Right ventricle myocardium superior (tissue), 1 donor: Measurements from ENCODE around the gene PYY. TPM values are rescaled to one million over a fixed set of nuclear protein-coding genes. Genes with fewer than 3 reads are reported as not detected.
"Not testable (repeated sequence)": the region's sequence is repeated elsewhere in the genome, so short reads cannot be mapped to it uniquely, and the experiment has no call there.

Experiments
- ATAC-seq: fragments of 200-7000 bp; cut with Tn5 transposase; one replicate; pipeline ENCODE4 v1.9.1; 2020; ENCODE audit warnings: mild to moderate bottlenecking; ENCODE audit not compliant: poor library complexity
- DNase-seq: peaks from one replicate; pipeline ENCODE4 v3.0.0-alpha.2; 2020
- intact Hi-C: fragments of 100-400 bp; cut with DNase I; formaldehyde crosslinking; loops from one replicate; pipeline ENCODE4 v1.11.2; 2022
- total RNA-seq: library from RNA; stranded (reverse); fragmentation: NEBNext Ultra II Directional; extraction: Animal tissue kit (Norgen Biotek cat#: 25700); gene quantifications from one replicate; pipeline ENCODE4 v1.2.1, GENCODE V29; 2021
- donor health status: DM: no; HTN: yes; CAD: no; lungs with severe emphysema.

The PYY gene
- total RNA-seq, 1 donor from 2014 or later = not detected

GRCh38 chr17:43952724-43953666 lies 745 bp downstream of the PYY start:
- ATAC-seq = no peak
- intact Hi-C loops = no loop called here
- DNase-seq = no peak

DNA sequence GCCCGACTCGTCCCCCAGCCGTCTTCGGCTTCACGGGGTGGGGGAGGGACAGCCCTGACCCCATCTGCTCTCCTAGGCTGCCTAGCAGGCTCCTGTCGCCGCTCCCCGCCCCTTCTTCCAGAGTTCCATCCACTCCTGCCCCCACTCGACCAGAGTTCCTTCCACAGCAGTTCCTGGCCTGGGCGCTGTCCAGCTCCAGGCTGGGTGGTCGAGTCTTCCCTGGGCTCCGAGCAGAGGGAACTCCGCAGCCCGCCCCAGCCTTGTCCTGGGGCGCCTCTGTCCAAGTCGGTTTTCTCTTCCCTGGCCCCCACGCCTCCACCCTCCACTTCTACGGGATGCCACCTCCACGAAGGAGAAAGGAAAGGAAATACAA lies 1.4 kb downstream of the PYY start:
- ATAC-seq (no peak), DNase-seq (no peak)
- intact Hi-C loops = no loop called here

- intact Hi-C loops = no loop called here
- ATAC-seq = no peak
- no peak for DNase-seq
Measured at GRCh38 chr17:43951750-43952149, 2.0 kb downstream of the PYY start.

- no peak for ATAC-seq
- DNase-seq = no peak
- intact Hi-C loops = no loop called here
Measured at GRCh38 chr17:43950554-43950953, 3.2 kb downstream of the PYY start.

DNA sequence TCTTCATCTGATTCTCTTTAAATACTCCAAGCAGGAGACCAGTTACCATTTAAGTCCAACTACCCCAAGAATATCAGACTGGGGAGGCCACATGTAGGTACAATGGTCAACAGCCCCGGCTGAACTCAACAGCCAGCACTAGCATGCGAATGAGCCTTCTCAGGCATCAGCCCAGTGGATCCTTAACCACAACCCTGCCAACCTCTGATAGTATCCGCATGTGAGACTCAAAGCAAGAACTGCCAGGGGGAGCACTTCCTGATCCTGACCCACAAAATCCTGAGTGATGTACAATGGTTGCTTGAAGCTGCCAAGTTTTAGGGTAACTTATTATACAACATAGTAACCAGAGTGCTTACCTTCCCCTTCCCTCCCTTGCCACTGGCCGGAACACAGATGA lies 4.0 kb downstream of the PYY start:
- no peak for ATAC-seq
- intact Hi-C loops = loop anchor here (10.0 kb wide), 1 partner anchor 195 kb away; the partner anchor contains the start of gene HROB
- DNase-seq = no peak

- intact Hi-C loops = loop anchor here (10.0 kb wide), 1 partner anchor 198 kb away; the partner anchor contains the start of gene HROB
- DNase-seq (no peak), ATAC-seq (no peak)
Measured at GRCh38 chr17:43946781-43947180, 7.0 kb downstream of the PYY start.

DNA sequence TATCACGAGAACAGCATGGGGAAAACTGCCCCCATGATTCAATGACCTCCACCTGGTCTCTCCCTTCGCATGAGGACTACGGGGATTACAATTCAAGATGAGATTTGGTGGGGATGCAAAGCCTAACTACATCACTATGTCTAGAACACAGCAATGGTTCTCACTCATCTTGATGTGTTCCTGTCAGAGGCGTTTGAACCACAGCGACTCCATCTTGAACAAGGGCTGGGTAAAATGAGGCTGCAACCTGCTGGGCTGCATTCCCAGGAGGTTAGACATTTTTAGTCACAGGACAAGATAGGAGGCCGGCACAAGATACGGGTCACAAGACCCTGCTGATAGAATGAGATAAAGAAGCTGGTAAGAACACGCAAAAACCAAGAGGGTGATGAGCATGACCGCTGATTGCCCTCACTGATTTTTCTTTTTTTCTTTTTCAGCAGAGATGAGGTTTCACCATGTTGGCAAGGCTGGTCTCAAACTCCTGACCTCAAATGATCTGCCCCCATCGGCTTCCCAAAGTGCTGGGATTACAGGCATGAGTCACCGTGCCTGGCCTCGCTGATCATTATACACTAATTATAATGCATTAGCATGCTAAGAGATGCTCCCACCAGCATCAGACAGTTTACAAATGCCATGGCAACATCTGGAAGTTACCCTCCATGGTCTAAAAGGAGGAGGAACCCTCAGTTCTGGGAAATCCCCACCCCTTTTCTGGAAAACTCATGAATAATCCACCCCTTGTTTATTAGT lies 8.5 kb downstream of the PYY start:
- ATAC-seq (no peak), DNase-seq (no peak)
- intact Hi-C loops = loop anchor here (10.0 kb wide), 1 partner anchor 200 kb away; the partner anchor contains the start of gene HROB

DNA sequence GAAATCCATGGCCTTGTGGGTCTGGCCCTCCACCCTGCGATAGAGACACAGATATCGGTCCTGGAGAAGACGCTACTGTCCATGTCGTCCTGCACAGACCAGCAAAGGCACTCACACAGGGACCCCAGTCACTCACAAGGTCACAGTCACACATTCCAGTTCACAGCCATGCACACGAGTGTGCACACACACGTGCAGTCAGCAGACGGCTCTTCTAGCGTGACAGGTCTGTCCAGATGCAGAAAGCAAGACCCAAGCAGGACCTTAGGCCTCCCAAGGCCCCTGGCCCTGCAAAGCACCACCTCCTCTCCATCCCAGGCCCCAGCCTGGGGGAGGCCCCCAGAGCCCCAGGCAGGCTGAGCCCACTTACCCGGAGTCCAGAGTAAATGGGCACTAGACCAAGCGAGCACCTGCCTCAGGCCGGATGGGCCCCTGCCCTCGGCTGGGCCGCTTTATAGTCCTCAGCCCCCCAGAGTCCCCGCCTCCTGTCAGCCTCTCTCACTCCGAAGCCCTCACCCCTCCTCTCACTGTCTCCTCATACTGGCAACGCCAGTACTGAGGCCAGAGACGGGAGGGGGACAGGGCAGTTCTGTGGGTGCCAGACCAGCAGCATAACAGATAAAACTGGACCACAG lies 11.6 kb downstream of the PYY start, which contains the start of gene PPY:
PPY (minus strand) TSS at position 426 of the 635 bp plus-strand sequence. CDS start 822 bp downstream, outside the sequence.
- DNase-seq (no peak), ATAC-seq (no peak)
- intact Hi-C loops = loop anchor here (5.0 to 10.0 kb wide), 2 partner anchors 50 to 203 kb away; partner anchors contain the start of gene HROB

DNA sequence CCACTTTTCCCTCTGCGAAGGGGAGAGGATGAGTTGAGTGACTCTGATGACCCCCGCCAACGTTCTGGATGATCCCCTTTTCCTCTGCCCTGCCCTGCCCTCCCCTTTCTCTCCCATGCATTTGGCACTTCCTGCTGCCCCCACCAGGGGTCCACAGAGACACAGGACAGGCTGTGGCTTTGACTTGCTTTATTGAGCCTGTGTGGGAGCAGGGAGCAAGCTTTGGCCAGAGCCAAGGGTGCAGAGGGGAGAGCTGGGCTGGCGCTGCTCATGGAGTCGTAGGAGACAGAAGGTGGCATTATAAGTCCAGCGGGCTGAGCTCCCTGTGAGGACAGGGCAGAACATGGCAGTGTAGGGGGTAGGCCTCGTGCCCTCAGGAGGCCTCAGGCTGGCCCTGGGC lies 13.1 kb downstream of the PYY start:
- intact Hi-C loops = loop anchor here (5.0 to 10.0 kb wide), 2 partner anchors 52 to 204 kb away; partner anchors contain the start of gene HROB
- DNase-seq (no peak), ATAC-seq (peak; percentile 32)

- no peak for DNase-seq
- no peak for ATAC-seq
- intact Hi-C loops = loop anchor here (5.0 to 10.0 kb wide), 2 partner anchors 52 to 205 kb away; partner anchors contain the start of gene HROB
Measured at GRCh38 chr17:43939886-43940285, 13.9 kb downstream of the PYY start.

- intact Hi-C loops, DNase-seq, ATAC-seq: not testable (repeated sequence)
Measured at GRCh38 chr17:43939452-43939851, 14.3 kb downstream of the PYY start.

- no peak for DNase-seq
- intact Hi-C loops = no loop called here
- ATAC-seq = no peak
Measured at GRCh38 chr17:43938838-43939182, 14.9 kb downstream of the PYY start.

DNA sequence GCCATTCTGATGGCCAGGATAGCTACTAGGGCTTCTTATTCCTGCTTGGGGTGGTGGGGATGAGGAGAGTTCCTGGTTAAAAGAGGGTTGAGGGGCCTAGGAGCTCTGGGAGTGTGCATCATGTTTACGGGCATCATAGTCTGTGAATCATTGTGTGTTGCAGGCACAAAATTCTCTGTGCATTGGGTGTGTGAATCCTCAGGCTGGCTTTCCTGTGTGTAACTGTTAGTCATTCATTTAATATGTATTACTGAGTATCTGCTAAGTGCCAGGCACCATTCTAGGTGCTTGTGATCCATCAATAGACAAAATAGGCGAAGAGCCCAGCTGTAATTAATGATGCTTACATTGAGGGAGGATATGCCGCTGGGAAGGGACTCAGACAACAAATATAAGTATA lies 17.3 kb downstream of the PYY start:
- DNase-seq = no peak
- no peak for ATAC-seq
- intact Hi-C loops = no loop called here

DNA sequence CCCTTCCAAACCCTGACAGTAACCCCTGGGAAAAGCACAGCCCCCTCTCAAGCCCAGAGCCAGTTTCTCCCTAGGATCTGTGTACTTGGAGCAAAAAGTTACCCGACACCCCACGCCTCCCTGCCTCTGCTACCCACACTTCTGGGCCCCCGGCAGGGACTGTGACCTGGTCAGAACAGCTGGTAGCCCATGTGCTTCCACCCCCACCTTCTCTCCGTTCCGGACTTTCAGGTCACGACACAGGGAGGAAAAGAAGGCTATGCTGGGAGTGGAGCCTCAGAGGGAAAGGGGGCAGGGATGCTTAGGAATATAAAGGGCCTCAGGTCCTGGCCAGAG lies 17.8 kb downstream of the PYY start:
- intact Hi-C loops = no loop called here
- DNase-seq = no peak

GRCh38 chr17:43935204-43935925 lies 18.4 kb downstream of the PYY start:
- intact Hi-C loops = no loop called here
- no peak for DNase-seq
- no peak for ATAC-seq

More for the DNA sequence above, 17.8 kb downstream of the PYY start:
- no peak for ATAC-seq

GRCh38 chr17:43932923-43933322 lies 20.8 kb downstream of the PYY start:
- ATAC-seq = no peak
- intact Hi-C loops = no loop called here
- DNase-seq = no peak

GRCh38 chr17:43932357-43932756 lies 21.4 kb downstream of the PYY start:
- ATAC-seq (no peak), DNase-seq (no peak)
- intact Hi-C loops = no loop called here

DNA sequence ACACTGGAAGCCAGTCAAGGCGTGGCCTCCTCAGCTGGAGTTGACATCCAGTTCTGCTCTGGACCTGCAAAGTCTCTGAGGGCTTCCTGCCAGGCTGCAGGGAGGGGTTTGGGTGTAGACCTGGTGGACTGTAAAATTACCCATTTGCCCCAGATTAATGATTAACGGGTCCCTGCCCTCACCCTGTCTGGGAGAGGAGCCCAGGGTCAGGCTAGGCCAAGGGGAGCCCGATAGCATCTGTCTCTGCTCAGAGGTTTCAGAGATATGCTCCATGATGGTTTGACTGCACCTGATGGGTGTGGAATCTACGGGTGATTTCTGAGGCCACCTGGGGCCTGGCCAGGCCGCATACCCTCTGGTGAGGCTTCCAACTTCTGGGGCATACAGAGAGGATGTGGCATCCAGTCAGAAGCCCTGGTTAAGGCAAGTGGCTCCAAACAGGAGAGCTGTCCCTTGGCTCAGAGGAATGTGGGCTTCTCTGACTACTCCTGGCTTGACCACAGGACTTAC lies 22.6 kb downstream of the PYY start:
- intact Hi-C loops = no loop called here
- peak; percentile 12 for ATAC-seq
- no peak for DNase-seq
